Breast epithelium (tissue), 3 donors: ENCODE data around the gene KCNJ18.
"Not testable (repeated sequence)": the region's sequence is repeated elsewhere in the genome, so short reads cannot be mapped to it uniquely, and the experiment has no call there.

Experiments
- CTCF ChIP-seq, 3 donors: fragments of 450-650 bp; IDR thresholded peaks; one replicate each; pipeline ENCODE4 v1.5.1; 2016 to 2017; ENCODE audit warnings: antibody characterized with exemption in 3 of 3, mild to moderate bottlenecking in 3 of 3, moderate library complexity in 3 of 3
- POLR2AphosphoS5 ChIP-seq, 3 donors: sonication (generic); formaldehyde crosslinking; IDR thresholded peaks; one replicate each; pipeline ENCODE4 v1.6.1; 2017; ENCODE audit warnings: antibody characterized with exemption in 3 of 3

DNA sequence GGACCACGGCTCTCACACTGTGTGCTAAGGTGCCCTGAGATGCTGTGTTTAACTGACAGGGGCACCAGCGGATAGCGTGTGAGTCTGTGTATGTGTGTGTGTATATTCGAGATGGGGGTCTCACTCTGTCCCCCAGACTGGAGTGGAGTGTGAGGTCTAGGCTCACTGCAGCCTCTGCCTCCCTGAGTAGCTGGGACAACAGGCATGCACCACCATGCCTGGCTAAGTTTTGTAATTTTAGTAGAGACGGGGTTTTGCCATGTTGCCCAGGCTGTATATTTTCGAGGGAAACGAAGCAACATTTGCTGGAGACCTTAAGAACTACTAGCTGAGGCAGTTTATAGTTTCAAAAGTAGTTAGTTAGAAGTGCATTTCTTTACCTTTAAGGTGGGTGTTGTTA, 32.7 kb upstream of the KCNJ18 start:
- not testable (repeated sequence) for TF ChIP-seq CTCF, POLR2AphosphoS5 (IDR thresholded peaks at IDR 0.05)
